Thoracic aorta endothelial cell (primary cell): ENCODE data around the gene CENPVL2. TPM values are rescaled to one million over a fixed set of nuclear protein-coding genes. Genes with fewer than 3 reads are reported as not detected.

Experiments used
- total RNA-seq: library from RNA; depleted of rRNA; stranded (reverse); fragments of >200 nt; gene quantifications from 2 replicates; pipeline ENCODE4 v1.2.3, GENCODE V29; 2012

Gene CENPVL2
- not detected in 2 replicates for total RNA-seq

DNA sequence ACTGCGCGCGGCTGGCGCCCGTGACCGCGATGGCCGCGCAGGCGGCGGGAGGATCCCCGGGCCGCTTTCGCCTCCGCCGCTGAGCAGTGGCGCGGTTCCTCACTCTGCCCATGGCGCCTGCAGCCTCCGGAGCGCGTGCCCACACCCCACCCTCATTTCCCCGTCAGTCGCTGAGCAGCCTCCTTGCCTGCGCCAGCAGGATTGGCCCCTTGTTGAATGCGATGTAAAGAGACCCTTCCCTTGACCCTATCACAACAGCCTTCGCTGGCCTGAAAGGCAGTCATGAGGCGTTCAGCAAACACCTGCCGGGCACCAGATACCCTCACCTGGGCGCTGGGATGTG, at the start of gene CENPVL2:
Gene CENPVL2 (minus strand): TSS at position 112 of the 343 bp plus-strand sequence. CDS start 0 bp downstream, at position 112.

DNA sequence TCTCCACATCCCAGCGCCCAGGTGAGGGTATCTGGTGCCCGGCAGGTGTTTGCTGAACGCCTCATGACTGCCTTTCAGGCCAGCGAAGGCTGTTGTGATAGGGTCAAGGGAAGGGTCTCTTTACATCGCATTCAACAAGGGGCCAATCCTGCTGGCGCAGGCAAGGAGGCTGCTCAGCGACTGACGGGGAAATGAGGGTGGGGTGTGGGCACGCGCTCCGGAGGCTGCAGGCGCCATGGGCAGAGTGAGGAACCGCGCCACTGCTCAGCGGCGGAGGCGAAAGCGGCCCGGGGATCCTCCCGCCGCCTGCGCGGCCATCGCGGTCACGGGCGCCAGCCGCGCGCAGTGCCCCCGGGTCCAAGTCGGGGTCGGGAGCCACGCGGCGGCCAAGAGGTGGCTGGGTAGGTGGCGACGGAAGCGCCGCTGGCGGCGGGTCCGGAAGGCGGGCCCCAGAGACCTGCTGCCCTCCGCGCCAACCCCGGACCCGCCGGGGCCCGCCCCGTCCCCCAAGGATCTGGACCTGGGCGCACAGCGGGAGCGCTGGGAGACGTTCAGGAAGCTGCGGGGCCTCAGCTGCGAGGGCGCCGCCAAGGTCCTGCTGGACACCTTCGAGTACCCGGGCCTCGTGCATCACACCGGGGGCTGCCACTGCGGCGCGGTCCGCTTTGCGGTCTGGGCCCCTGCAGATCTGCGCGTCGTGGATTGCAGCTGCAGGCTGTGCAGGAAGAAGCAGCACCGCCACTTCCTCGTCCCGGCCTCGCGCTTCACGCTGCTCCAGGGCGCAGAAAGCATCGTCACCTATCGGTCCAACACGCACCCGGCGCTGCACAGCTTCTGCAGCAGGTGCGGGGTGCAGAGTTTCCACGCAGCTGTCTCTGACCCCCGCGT, 27.9 kb upstream of the CENPVL2 start, which contains the start of gene CENPVL1:
Gene CENPVL1 (plus strand): TSS at position 236 of the 888 bp plus-strand sequence. CDS start 0 bp downstream, at position 236.

Other genes with a start within 250 kb of the CENPVL2 start
- 4.6 and 9.0 TPM in 2 replicates for gene NUDT11, start 186.2 kb downstream of the CENPVL2 start, total RNA-seq
- not detected in 2 replicates for gene CENPVL3, start 63.9 kb downstream of the CENPVL2 start, total RNA-seq
- gene CENPVL1, start 27.7 kb upstream of the CENPVL2 start, total RNA-seq, result not detected in 2 replicates
- 9.5 and 9.7 TPM in 2 replicates for gene GSPT2, start 60.6 kb upstream of the CENPVL2 start, total RNA-seq
- 139 and 187 TPM in 2 replicates for gene MAGED1, start 210.8 kb upstream of the CENPVL2 start, total RNA-seq